ENCODE results near the gene GREM1.

GREM1 gene

DNA sequence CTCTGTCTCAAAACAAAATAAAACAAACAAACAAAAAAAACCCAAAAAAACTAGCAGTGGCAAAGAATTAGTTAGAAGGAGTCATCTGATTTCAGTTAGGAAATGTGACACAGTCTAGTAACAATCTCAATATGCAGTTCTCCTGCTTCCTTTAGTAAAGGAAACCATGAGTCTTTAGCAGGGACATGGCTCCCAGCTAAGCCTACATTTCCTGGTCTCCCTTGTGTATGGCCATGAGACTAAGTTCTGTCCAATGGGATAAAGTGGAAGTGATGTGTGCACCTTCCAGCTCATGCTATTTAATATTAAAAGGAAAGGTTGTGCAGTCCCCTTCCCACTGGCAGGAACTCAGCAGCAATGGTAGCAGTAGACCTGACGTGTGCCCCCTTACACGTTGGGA is 74.6 kb downstream of the GREM1 start:
- no peak for DNase-seq

Measured in NCI-H2081 treated with DMSO at 0.1 percent for 48 hours (cell line).